Kidney glomerular epithelial cell (primary cell): ENCODE measurements around the gene NAP1L1.

Experiments used
- DNase-seq: peaks from one replicate; lab custom pipeline; 2025; lab: John Stamatoyannopoulos, UW

The NAP1L1 gene

GRCh38 chr12:76083246-76083903, 1.1 kb downstream of the NAP1L1 start:
- DNase-seq: no peak

- no peak for DNase-seq
Observed at GRCh38 chr12:76081909-76082308, 2.6 kb downstream of the NAP1L1 start.

DNA sequence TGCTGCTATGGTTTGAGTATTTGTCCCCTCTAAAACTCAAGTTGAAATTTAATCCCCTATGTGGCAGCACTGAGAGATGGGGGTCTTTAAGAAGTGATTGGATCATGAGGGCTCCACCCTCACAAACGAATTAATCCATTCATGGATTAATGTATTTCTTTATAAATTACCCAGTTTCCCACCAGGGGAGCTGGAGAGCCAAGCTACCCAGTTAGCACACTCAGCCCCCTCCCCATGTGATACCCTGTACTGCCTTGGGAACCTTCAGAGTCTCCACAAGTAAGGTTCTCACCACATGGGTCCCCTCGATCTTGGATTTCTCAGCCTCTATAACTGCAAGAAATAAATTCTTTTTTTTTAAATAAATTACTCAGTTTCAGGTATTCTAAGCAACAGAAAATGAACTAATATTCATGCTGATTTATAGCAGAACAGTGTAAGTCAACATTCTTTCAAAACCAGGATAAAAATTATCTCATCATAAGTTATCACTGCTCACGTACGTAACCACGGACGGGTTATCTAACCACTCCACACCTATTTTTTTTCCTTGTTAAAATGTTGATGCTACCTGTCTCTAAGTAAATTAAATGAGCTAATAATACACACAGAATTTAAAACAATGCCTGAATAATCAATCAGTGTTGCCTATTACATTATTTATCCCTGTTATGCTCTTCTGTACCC, 3.6 kb downstream of the NAP1L1 start:
- no peak for DNase-seq

- no peak for DNase-seq
Observed at GRCh38 chr12:76080017-76080728, 4.3 kb downstream of the NAP1L1 start.

GRCh38 chr12:76078748-76079147, 5.7 kb downstream of the NAP1L1 start:
- DNase-seq: no peak

DNA sequence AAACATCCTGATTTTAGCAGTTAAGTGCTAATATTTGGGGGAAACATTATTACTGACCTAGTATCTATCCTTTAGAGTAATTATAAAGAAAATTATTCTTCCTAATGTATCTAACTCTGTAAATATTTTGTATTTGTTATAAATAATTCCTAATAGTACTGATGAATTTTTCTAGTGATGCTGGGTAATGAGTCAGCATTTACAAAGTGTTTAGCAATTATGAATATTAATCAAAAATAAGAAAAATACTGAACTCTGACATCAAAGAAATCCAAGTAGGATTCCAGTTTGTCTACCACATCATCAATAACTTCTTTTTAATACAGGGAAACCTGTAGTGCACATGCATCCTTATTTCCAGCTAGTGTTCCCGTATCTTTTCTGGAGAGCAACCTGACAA, 9.0 kb downstream of the NAP1L1 start:
- DNase-seq: no peak

GRCh38 chr12:76074701-76075336, 9.7 kb downstream of the NAP1L1 start:
- no peak for DNase-seq

- no peak for DNase-seq
Observed at GRCh38 chr12:76073561-76073960, 10.9 kb downstream of the NAP1L1 start.

DNA sequence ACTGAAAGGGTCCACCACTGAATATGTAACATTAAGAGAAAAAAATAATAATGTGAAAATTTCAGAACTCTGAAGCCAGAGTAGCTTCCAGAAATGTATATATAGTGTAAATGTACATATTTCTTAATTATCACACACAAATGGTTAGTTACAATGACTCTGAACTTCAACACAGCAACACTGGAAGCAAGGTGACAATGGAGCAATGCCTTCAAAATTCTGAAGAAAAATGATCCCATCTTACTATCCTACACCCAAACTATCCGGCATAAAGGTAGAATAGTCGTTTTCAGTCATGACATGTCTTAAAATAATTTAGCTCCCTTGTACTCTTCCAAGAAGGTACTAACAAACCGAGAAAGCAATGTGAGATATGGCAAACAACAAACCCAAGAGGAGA, 11.9 kb downstream of the NAP1L1 start:
- DNase-seq: no peak

GRCh38 chr12:76069339-76069738, 15.1 kb downstream of the NAP1L1 start:
- DNase-seq: no peak

- no peak for DNase-seq
Observed at GRCh38 chr12:76065917-76066316, 18.6 kb downstream of the NAP1L1 start.

DNA sequence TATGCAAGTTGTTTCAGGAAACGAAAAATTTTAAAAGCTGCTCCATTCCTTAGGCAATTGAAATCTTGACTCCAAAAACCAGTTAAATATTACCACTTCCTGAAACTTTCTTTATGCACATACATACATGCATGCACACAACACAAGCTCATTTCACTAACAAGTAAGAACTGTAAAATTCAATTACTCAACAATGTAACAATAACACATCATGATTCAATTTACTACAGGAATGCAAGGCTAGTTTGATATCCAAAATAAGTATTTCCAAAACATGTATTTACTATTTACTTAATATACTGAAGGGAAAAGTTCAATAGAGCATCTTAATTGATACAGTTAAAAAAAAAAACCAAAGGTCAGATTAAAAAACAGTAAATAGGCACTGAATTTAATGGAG, 19.6 kb downstream of the NAP1L1 start:
- DNase-seq: no peak

- DNase-seq: no peak
Observed at GRCh38 chr12:76060111-76060510, 24.4 kb downstream of the NAP1L1 start.

DNA sequence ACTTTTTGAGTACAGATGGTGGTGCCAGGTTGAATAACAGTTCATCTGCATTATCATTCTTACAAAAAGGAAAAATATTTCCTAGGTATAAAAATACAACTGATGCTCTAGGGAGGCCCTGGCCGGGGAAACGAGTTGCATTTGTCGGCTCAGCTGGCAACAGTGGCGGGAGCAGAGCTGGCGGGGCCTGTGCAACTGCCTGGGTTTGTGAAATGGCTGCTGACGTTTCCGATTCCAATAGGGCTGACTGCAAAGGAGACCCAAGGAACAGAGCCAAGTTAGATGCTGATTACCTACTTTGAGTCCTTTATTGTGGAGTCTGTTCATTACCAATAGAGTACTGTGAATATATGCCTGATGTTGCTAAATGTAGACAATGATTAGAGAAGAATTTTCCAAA, 27.2 kb downstream of the NAP1L1 start:
- DNase-seq: no peak

GRCh38 chr12:76055393-76055792, 29.1 kb downstream of the NAP1L1 start:
- no peak for DNase-seq

DNA sequence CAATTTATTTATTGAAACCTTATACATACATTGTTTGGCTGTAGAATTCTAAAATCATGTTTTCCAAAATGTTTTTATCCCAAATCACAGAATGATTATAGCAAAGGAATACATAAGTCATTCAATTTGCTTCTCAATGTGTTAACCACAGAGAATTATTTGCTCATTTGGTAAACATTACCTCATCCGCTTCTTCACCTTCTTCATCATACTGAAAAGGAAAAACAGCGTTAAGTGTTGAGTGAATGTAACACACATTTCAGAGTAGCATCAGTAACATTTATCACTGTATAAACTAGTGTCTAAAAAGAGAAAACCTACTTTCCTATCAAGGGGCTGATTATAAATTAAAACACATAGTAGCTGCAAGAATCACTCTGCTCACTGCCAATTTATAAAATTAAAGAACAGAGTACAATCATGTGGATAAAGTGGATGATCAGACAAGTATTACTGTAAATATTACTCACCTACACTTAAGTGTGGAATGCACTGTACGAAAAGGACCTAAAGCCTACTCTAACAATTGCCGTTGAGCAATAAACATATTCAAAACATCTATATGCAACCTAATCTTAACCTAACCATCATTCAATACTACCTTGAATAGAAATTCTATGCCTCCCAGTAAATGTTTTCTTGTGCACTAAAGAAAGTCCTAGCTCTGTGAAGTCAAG, 34.8 kb downstream of the NAP1L1 start:
- no peak for DNase-seq

GRCh38 chr12:76047742-76048141, 36.7 kb downstream of the NAP1L1 start:
- DNase-seq: no peak

GRCh38 chr12:76047060-76047459, 37.4 kb downstream of the NAP1L1 start:
- no peak for DNase-seq

- DNase-seq: no peak
Observed at GRCh38 chr12:76043377-76043776, 41.1 kb downstream of the NAP1L1 start.

DNA sequence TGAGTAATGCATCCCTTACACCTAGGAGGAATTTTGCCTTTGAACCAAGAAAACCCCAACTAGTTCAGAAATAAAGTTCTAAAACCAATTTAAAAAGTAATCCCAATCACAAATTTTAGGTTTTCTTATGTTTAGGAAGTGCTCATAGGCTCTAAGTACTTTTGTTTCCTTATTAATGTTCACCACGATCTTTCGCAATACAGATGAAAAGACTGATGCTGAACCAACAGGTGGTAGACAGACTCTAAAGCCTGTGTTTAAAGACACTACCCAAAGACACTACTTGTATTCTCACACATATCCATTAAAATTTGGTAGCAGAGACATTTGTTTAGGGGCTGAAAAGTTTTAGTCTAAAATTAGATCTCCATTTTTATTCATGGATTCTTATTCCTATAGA, 42.3 kb downstream of the NAP1L1 start:
- no peak for DNase-seq

DNA sequence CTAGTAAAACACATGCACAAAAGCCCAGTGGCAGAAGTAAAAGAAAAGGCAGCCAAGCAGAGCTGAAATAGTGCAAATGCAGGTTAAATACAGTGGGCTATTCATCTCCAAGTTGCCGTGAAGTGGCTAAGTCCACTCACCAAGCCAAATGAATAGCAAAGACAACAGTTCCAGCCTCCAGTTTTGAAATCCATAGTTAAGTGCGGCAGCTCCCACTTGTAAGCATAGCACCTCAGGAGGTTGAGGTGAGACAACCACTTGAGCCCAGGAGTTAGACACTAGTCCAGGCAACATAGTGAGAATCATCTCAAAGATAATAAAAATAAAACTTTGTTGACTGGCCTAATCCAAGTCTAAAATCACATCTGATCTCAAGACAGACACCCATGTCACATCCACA, 43.1 kb downstream of the NAP1L1 start:
- DNase-seq: no peak

DNA sequence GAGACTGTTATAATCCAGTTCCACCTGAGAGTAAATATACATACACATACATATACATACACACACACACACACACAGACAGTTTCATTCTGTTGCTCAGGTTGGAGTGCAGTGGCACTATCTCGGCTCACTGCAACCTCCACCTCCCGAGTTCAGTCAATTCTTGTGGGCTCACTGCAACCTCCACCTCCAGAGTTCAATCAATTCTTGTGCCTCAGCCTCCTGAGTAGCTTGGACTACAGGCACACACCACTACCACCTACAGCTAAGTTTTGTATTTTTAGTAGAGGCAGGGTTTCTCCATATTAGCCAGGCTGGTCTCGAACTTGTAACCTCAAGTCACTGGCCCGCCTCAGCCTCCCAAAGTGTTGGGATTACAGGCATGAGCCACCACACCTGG, 44.0 kb downstream of the NAP1L1 start:
- no peak for DNase-seq
